HUES48 (cell line): ENCODE data around the gene MANBA.

Experiments used
- H3K27ac ChIP-seq: one replicate; pipeline ENCODE4 v1.7.0; 2013; ENCODE audit warnings: low read depth, low read length, inconsistent platforms
- H3K27me3 ChIP-seq: 2 replicates; pipeline ENCODE4 v1.6.1; 2013; ENCODE audit warnings: mild to moderate bottlenecking, low read length; ENCODE audit not compliant: control insufficient read depth, insufficient read depth
- H3K36me3 ChIP-seq: 2 replicates; pipeline ENCODE4 v1.6.1; 2013; ENCODE audit warnings: low read length; ENCODE audit not compliant: control insufficient read depth, insufficient read depth
- H3K4me1 ChIP-seq: 2 replicates; pipeline ENCODE4 v1.6.1; 2013; ENCODE audit warnings: mild to moderate bottlenecking, low read length; ENCODE audit not compliant: control insufficient read depth, insufficient read depth
- H3K4me3 ChIP-seq: 2 replicates; pipeline ENCODE4 v1.5.1; 2013; ENCODE audit warnings: mild to moderate bottlenecking, low read depth, low read length
- H3K9ac ChIP-seq: 2 replicates; pipeline ENCODE4 v1.6.1; 2013; ENCODE audit warnings: mild to moderate bottlenecking, low read depth, low read length, moderate library complexity
- H3K9me3 ChIP-seq: 2 replicates; pipeline ENCODE4 v1.6.1; 2013; ENCODE audit warnings: low read length; ENCODE audit not compliant: control insufficient read depth, insufficient read depth

MANBA gene

DNA sequence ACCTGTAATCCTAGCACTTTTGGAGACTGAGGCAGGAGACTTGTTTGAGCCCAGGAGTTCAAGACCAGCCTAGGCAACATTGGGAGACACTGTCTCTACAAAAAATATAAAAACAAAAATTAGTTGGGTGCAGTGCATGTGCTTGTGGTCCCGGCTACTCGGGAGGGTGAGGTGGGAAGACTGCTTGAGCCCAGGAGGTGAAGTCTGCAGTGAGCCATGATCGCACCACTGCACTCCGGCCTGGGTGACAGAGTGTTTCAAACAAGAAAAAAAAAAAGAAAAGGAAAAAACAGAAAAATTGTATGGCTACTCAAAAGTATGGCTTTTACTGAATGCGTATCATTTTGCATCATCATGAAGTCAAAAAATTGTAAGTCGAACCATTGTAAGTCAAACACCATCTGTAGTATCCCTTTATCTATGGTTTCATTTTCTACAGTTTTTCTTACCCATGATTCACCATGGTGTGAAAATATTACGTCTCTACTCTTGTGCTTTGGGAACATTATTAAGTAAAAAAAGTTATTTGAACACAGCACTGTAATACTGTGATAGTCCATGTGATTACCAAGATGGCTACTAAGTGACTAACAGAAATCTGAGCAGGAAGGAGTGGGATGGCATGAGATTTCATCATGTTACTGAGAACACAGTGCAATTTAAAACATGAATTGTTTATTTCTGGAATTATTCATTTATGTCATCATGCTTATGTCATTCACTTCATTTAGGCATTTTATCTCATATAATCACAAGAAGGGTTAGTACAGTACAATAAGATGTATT is 26.5 kb upstream of the MANBA start:
- no peak overlapping the region for H3K4me3 ChIP-seq
- no peaks in the 10 kb centered on the region for H3K9me3 ChIP-seq
- H3K4me1 ChIP-seq = no peaks in the 10 kb centered on the region
- no peak overlapping the region for H3K27ac ChIP-seq
- no peaks in the 10 kb centered on the region for H3K36me3 ChIP-seq
- H3K9ac ChIP-seq = no peak overlapping the region
- H3K27me3 ChIP-seq = no peaks in the 10 kb centered on the region

DNA sequence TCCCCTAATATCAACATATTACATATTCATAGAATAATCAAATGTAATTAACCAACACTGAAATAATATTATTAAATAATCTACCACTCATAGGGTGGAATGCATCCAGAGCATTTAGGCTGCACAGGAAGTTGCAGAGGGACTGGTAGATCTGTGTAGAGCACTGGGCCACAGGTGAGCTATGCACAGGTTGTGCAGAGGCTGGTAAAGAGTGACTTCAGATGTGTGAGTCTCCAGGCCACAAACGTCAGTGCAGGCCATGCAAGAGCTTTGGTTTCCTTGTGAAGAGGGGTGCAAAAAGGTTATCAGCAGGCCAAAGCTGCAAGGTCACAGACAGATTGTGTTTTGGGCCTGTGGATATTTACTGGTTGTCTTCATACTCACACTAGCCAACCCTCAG is 25.5 kb upstream of the MANBA start:
- H3K4me1 ChIP-seq = no peaks in the 10 kb centered on the region

GRCh38 chr4:102783006-102783405 is 22.2 kb upstream of the MANBA start:
- Histone ChIP-seq H3K4me3 (no peak overlapping the region), H3K9ac (no peak overlapping the region), H3K27ac (no peak overlapping the region), H3K36me3 (no peaks in the 10 kb centered on the region), H3K4me1 (no peaks in the 10 kb centered on the region), H3K9me3 (no peaks in the 10 kb centered on the region), H3K27me3 (no peaks in the 10 kb centered on the region)

More for the DNA sequence above, 25.5 kb upstream of the MANBA start:
- no peak overlapping the region for H3K27ac ChIP-seq
- no peaks in the 10 kb centered on the region for H3K9me3 ChIP-seq
- no peak overlapping the region for H3K9ac ChIP-seq
- no peaks in the 10 kb centered on the region for H3K27me3 ChIP-seq
- no peaks in the 10 kb centered on the region for H3K36me3 ChIP-seq
- H3K4me3 ChIP-seq = no peak overlapping the region

DNA sequence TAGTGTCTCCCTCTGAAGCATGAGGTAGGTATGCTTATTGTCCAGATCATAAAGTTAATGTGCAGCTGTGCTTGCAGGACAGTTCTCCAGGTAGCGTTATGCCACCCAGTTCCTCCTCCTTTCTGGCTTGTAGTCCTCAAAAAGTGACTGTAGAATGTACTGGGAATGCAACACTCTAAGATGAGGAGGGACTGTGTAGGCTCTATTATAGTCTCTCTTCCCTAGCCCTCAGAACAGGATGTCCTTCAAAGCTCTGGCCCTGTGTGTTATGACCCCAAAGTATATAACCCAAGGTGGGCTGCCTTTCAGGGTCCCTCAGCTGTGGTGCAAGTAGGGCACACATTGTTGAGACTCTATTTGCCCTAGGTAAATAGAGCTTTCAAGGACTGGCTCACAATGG is 20.8 kb upstream of the MANBA start:
- H3K9ac ChIP-seq = no peak overlapping the region
- no peak overlapping the region for H3K4me3 ChIP-seq
- no peaks in the 10 kb centered on the region for H3K36me3 ChIP-seq
- no peaks in the 10 kb centered on the region for H3K27me3 ChIP-seq
- no peaks in the 10 kb centered on the region for H3K9me3 ChIP-seq
- H3K27ac ChIP-seq = no peak overlapping the region
- H3K4me1 ChIP-seq = no peaks in the 10 kb centered on the region

GRCh38 chr4:102780476-102781144 is 19.8 kb upstream of the MANBA start:
- H3K36me3 ChIP-seq = no peaks in the 10 kb centered on the region
- no peaks in the 10 kb centered on the region for H3K4me1 ChIP-seq
- no peak overlapping the region for H3K9ac ChIP-seq
- no peak overlapping the region for H3K4me3 ChIP-seq
- no peaks in the 10 kb centered on the region for H3K9me3 ChIP-seq
- H3K27ac ChIP-seq = no peak overlapping the region
- no peaks in the 10 kb centered on the region for H3K27me3 ChIP-seq

DNA sequence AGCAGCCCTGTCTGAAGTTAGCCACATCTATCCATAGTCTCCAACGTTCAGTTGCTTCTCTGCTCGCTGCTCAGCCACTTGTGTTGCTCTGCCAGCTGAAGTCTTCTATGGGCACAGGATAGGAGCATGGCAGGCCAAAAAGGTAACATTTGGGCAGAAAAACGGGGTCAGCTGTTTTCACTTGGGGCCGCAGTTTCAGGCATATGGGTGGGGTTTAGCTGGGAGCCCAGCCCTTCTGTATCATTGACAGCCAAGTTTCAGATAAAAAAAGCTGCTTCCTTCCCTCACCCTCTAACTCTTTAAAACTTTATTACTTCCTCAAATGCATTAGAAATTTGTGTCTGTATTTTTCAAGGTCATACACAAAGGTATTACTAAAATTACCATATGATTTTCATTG is 18.4 kb upstream of the MANBA start:
- H3K4me1 ChIP-seq = no peaks in the 10 kb centered on the region
- H3K27ac ChIP-seq = no peak overlapping the region
- H3K4me3 ChIP-seq = no peak overlapping the region
- H3K27me3 ChIP-seq = no peaks in the 10 kb centered on the region
- H3K9me3 ChIP-seq = no peaks in the 10 kb centered on the region
- H3K36me3 ChIP-seq = no peaks in the 10 kb centered on the region
- H3K9ac ChIP-seq = no peak overlapping the region

GRCh38 chr4:102778720-102779119 is 18.0 kb upstream of the MANBA start:
- Histone ChIP-seq H3K27ac (no peak overlapping the region), H3K4me1 (no peaks in the 10 kb centered on the region), H3K9me3 (no peaks in the 10 kb centered on the region), H3K4me3 (no peak overlapping the region), H3K27me3 (no peaks in the 10 kb centered on the region), H3K9ac (no peak overlapping the region), H3K36me3 (no peaks in the 10 kb centered on the region)

- Histone ChIP-seq H3K4me3 (no peak overlapping the region), H3K36me3 (no peaks in the 10 kb centered on the region), H3K4me1 (no peaks in the 10 kb centered on the region), H3K27ac (no peak overlapping the region), H3K9me3 (no peaks in the 10 kb centered on the region), H3K27me3 (no peaks in the 10 kb centered on the region), H3K9ac (no peak overlapping the region)
These were observed 15.0 kb upstream of the MANBA start for GRCh38 chr4:102775805-102776204.

GRCh38 chr4:102774254-102774653 is 13.5 kb upstream of the MANBA start:
- Histone ChIP-seq H3K27me3 (no peaks in the 10 kb centered on the region), H3K36me3 (no peaks in the 10 kb centered on the region), H3K9ac (no peak overlapping the region), H3K9me3 (no peaks in the 10 kb centered on the region), H3K4me1 (no peaks in the 10 kb centered on the region), H3K27ac (no peak overlapping the region), H3K4me3 (no peak overlapping the region)

DNA sequence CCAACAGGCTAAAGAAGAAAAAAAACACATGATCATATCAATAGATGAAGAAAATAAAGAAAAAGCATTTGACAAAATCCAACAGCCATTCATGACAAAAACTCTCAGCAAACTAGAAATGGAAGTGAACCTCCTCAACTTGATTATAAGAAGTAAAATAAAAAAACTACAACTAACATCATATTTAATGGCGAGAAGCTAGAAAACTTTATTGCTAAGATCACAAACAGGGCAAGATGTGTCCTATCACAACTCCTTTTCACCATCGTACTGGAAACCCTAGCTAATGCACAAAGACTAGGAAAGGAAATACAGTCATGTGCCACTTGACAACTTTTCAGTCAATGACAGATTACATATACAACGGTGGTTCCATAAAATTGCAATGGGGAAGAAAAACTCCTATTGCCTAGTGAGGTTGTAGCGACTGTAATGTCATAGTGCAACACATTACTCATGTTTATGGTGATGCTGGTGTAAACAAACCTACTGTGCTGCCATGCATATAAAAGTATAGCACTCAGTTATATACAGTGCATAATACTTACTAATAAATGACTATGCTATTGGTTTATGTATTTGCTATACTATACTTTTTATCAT is 12.1 kb upstream of the MANBA start:
- Histone ChIP-seq H3K9me3 (no peaks in the 10 kb centered on the region), H3K4me3 (no peak overlapping the region), H3K27ac (no peak overlapping the region), H3K4me1 (no peaks in the 10 kb centered on the region), H3K27me3 (no peaks in the 10 kb centered on the region), H3K36me3 (no peaks in the 10 kb centered on the region), H3K9ac (no peak overlapping the region)

DNA sequence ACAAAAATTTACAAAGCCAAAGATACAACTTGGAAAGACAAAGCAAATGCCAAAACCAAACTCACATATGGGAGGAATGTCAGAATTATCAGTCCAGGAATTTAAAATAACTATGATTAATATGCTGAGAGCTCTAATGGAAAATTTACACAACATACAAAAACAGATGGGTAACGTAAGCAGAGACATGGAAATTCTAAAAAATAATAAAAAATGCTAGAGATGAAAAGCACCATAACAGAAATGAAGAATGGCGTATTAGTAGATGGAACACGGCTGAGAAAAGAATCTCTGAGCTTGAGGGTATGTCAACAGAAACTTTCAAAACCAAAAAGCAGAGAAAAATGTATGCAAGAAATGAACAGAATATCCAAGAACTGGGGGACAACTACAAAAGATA is 4.1 kb upstream of the MANBA start:
- H3K9ac ChIP-seq = no peak overlapping the region
- H3K4me3 ChIP-seq = no peak overlapping the region
- peaks cover 5% of the 10 kb centered on the region; the same call in 1 of the 2 replicates for H3K4me1 ChIP-seq
- H3K27me3 ChIP-seq = no peaks in the 10 kb centered on the region
- no peak overlapping the region for H3K27ac ChIP-seq
- H3K36me3 ChIP-seq = no peaks in the 10 kb centered on the region
- no peaks in the 10 kb centered on the region for H3K9me3 ChIP-seq
